Bronchial epithelial cell (primary cell): ENCODE data around the gene LILRB1. TPM values are rescaled to one million over a fixed set of nuclear protein-coding genes. Genes with fewer than 3 reads are reported as not detected.

Experiments used
- DNase-seq: peaks from one replicate; pipeline ENCODE4 v3.0.0-alpha.2; 2010; ENCODE audit warnings: low read depth
- FAIRE-seq: peaks from 2 replicates; lab custom pipeline; 2011; peaks lifted over from hg19 to GRCh38; lab: Jason Lieb, UNC
- H3K27me3 ChIP-seq: 2 replicates; pipeline ENCODE4 v1.5.1; 2011; ENCODE audit warnings: low read length; ENCODE audit not compliant: control insufficient read depth, insufficient read depth
- H3K36me3 ChIP-seq: 2 replicates; pipeline ENCODE4 v1.5.1; 2011; ENCODE audit warnings: low read length; ENCODE audit not compliant: control insufficient read depth, insufficient read depth
- H3K4me3 ChIP-seq: 2 replicates; pipeline ENCODE4 v1.5.1; 2011; ENCODE audit warnings: mild to moderate bottlenecking, low read depth, low read length, control low read depth
- total RNA-seq: library from RNA; depleted of rRNA; stranded (reverse); fragments of >200 nt; gene quantifications from 2 replicates; pipeline ENCODE4 v1.2.1, GENCODE V29; 2014
- TF ChIP-seq, protein P1 (sequence below): IDR thresholded peaks from 2 replicates; pipeline ENCODE4 v1.5.1; 2011; ENCODE audit warnings: mild to moderate bottlenecking, moderate library complexity, low read length, control low read depth, inconsistent platforms; ENCODE audit not compliant: insufficient read depth, severe bottlenecking

The LILRB1 gene
- total RNA-seq, 1 donor from 2014 or later = not detected

DNA sequence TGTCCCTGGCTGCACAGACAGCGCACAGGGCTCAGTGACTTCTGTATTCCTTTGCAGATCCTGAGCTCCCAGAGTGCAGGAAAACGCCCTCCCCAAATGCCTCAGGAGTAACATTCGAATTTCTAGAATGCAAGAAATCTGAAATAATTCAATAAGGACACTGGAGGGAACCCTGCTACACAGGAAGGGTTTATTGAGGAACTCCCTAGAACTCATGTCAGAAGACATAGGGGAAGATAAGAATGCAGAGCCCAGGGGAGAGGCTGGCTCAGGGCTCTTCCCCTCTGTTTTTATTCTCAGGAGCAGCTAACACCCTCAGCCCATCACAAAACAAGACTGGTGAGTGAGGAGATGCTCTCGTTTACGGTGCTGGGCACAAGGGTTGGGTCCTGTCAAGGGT is 30.1 kb upstream of the LILRB1 start:
- H3K36me3 ChIP-seq = no peaks in the 10 kb centered on the region
- no peaks in the 10 kb centered on the region for H3K27me3 ChIP-seq
- H3K4me3 ChIP-seq = no peak overlapping the region
- TF ChIP-seq, protein P1, sequence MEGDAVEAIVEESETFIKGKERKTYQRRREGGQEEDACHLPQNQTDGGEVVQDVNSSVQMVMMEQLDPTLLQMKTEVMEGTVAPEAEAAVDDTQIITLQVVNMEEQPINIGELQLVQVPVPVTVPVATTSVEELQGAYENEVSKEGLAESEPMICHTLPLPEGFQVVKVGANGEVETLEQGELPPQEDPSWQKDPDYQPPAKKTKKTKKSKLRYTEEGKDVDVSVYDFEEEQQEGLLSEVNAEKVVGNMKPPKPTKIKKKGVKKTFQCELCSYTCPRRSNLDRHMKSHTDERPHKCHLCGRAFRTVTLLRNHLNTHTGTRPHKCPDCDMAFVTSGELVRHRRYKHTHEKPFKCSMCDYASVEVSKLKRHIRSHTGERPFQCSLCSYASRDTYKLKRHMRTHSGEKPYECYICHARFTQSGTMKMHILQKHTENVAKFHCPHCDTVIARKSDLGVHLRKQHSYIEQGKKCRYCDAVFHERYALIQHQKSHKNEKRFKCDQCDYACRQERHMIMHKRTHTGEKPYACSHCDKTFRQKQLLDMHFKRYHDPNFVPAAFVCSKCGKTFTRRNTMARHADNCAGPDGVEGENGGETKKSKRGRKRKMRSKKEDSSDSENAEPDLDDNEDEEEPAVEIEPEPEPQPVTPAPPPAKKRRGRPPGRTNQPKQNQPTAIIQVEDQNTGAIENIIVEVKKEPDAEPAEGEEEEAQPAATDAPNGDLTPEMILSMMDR = no peak
- FAIRE-seq (no peak), DNase-seq (no peak)

DNA sequence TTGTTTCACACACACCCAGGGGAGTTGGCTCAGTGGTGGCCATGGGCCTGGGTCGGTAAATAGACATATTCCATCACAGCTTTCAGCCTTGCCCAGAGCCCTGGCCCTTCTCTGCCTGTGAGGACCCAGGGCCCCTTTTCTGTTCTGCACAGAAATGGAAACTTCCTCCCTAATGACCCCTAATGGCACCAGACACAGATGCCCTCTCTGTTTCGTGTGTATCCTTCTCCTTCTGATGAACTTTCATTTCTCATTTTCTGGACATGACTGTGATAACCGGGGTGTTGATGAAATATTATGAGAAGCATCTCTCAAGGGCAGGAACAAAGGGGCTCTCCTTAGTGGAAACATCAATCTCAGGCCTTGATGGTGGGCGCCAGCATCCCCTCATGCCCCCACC is 24.1 kb upstream of the LILRB1 start:
- Histone ChIP-seq H3K36me3 (no peaks in the 10 kb centered on the region), H3K27me3 (no peaks in the 10 kb centered on the region), H3K4me3 (no peak overlapping the region)
- DNase-seq (no peak), FAIRE-seq (peak; percentile 47)
- TF ChIP-seq, protein P1 = no peak

DNA sequence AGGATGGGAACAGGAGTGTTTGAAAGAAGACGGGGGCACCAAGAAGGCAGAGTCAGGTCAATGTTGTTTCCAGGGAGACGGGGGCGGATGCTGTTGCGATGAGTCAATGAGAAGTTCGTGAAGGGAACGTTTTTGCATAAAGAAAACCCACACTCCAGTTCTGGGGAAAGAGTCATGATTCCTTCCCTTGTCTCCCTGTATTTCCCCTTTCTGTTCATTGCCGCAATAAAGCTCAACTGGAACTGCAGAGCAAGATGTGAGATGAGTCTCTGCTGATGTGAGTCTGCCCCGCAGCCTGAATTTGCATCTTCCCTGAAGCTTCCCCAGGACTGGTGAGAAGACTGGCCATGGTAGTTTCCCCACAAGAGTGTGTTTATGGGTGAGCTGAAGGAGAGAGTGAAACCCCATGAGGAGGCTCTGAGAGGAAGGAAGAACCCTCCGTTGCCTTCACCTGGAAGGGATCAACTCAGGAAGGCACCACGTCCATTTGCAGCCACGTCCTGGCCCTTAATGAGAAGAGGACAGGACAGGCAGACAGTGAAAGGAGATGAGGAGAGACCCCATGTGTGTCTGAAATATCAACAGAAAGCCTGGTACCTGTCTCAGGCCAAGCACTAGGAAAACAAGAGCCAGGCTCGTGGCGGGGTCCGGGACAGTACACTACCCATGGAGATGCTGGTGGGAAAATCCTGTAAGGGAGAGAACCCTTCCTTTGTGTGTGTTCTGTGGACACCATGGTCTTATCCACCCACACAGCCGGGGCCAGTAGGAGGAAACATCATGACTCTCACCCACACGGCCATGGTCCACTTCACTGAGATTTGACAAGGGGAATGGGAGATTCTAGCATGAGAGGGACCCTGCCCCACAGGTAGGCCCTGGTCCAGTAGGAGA is 23.1 kb upstream of the LILRB1 start:
- no peak overlapping the region for H3K4me3 ChIP-seq
- no peaks in the 10 kb centered on the region for H3K27me3 ChIP-seq
- H3K36me3 ChIP-seq = no peaks in the 10 kb centered on the region
- peak; percentile 99 for FAIRE-seq
- TF ChIP-seq, protein P1 = no peak
- no peak for DNase-seq

DNA sequence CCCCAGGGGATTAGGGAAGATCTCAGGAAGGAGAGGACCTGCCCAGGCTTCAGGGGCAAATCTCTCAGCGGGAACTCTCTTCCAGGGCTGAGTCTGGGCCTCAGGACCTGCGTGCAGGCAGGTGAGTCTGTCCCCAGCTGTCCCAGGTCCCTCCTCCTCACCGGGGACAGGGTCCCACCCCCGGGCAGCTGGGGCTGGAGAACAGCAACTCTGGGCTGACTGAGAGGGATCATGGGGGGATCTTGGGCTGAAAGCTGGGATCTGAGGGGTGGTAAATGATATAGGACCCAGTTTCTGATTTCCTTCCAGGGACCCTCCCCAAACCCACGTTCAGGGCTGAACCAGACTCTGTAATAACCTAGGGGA is 22.5 kb upstream of the LILRB1 start:
- DNase-seq (no peak), FAIRE-seq (no peak)
- TF ChIP-seq, protein P1 = no peak
- no peaks in the 10 kb centered on the region for H3K36me3 ChIP-seq
- no peaks in the 10 kb centered on the region for H3K27me3 ChIP-seq
- no peak overlapping the region for H3K4me3 ChIP-seq

DNA sequence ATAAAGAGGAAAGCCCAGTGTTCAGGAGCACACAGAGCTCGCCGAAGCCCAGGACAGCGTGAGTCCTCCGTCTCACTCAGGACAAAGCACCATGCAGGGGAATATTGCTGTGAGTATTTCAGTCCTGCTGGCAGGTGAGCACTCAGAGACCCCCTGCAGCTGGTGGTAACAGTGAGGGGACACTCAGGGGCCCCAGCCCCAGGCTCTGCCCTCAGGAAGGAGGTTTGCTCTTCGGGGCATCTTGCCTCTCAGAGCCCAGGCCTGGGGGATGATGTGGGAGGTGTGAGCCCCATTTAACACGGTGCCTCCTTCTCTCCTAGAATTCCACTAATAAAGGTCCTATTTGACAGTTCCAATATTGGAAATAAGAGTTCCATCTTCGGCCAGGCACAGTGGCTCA is 22.1 kb upstream of the LILRB1 start:
- H3K36me3 ChIP-seq = no peaks in the 10 kb centered on the region
- FAIRE-seq = no peak
- no peak overlapping the region for H3K4me3 ChIP-seq
- no peak for DNase-seq
- TF ChIP-seq, protein P1 = no peak
- no peaks in the 10 kb centered on the region for H3K27me3 ChIP-seq
